ENCODE results near the gene ANKRD10. TPM values are rescaled to one million over a fixed set of nuclear protein-coding genes. Genes with fewer than 3 reads are reported as not detected.

The ANKRD10 gene
- total and polyA plus RNA-seq, 2 of the 8 experiments (the other 6 are each of a cell fraction or from before 2014, with no cell fraction given), result 146 to 218 TPM

GRCh38 chr13:110841406-110841805 is 73.5 kb downstream of the ANKRD10 start (continued):
- TF ChIP-seq SAP30 (IDR thresholded peaks at IDR 0.05; ENCODE audit: insufficient read depth, insufficient replicate concordance, low read length) (no peak), TAF7 (optimal IDR thresholded peaks at IDR 0.05; ENCODE audit: borderline replicate concordance, low read depth, low read length) (no peak), SRF (IDR thresholded peaks at IDR 0.05; ENCODE audit: low read depth, low read length) (no peak), KDM1A (IDR thresholded peaks at IDR 0.05; ENCODE audit: borderline replicate concordance, low read length) (no peak), PHF8 (conservative IDR thresholded peaks at IDR 0.05; ENCODE audit: low read depth, low read length) (no peak), NANOG (IDR thresholded peaks at IDR 0.05; ENCODE audit: insufficient read depth, low read depth, low read length, poor library complexity, severe bottlenecking) (no peak), SP2 (IDR thresholded peaks at IDR 0.05; ENCODE audit: low read length) (no peak)

All from H1 (cell line).